OCI-LY3 (cell line): ENCODE measurements around the gene ANXA8.

Experiments
- EZH2phosphoT487 ChIP-seq: fragments of 200-600 bp; shearing (Covaris generic); IDR thresholded peaks from 2 replicates; pipeline ENCODE4 v1.6.1; 2018; ENCODE audit warnings: antibody characterized with exemption, mixed run types, low read depth
- TF ChIP-seq, protein P1 (sequence below): fragments of 200-600, 300-600 bp; sonication (generic); IDR thresholded peaks from 2 replicates; pipeline ENCODE4 v1.5.1; 2014; ENCODE audit warnings: antibody characterized with exemption, low read length, low read depth

DNA sequence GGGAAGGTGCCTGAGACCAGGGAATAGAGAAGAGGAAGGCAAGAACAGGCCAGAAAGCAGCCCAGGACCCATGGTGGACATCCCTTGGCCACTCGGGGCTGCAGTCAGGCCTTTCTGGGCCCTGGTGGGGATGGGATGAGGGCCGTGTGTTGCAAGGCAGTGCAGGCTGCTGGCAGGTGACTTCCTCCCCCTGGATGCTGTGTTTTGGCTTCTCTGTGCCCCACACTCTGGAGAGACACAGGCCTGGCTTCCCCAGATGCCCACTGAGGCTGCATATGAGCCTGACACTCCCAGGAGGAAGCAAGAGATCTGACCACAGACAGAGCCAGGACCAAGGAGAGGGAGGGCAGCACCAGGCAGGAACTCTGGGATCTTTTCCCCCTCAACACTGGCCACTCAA lies 39.9 kb downstream of the ANXA8 start:
- TF ChIP-seq, protein P1, sequence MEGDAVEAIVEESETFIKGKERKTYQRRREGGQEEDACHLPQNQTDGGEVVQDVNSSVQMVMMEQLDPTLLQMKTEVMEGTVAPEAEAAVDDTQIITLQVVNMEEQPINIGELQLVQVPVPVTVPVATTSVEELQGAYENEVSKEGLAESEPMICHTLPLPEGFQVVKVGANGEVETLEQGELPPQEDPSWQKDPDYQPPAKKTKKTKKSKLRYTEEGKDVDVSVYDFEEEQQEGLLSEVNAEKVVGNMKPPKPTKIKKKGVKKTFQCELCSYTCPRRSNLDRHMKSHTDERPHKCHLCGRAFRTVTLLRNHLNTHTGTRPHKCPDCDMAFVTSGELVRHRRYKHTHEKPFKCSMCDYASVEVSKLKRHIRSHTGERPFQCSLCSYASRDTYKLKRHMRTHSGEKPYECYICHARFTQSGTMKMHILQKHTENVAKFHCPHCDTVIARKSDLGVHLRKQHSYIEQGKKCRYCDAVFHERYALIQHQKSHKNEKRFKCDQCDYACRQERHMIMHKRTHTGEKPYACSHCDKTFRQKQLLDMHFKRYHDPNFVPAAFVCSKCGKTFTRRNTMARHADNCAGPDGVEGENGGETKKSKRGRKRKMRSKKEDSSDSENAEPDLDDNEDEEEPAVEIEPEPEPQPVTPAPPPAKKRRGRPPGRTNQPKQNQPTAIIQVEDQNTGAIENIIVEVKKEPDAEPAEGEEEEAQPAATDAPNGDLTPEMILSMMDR: no peak
- TF ChIP-seq EZH2phosphoT487: no peak
